Measurements from ENCODE around the gene DCTPP1. TPM values are rescaled to one million over a fixed set of nuclear protein-coding genes. Genes with fewer than 3 reads are reported as not detected.

Gene DCTPP1
- polyA plus RNA-seq, 3 donors = 10.5 to 45.5 (median 32.2) TPM

DNA sequence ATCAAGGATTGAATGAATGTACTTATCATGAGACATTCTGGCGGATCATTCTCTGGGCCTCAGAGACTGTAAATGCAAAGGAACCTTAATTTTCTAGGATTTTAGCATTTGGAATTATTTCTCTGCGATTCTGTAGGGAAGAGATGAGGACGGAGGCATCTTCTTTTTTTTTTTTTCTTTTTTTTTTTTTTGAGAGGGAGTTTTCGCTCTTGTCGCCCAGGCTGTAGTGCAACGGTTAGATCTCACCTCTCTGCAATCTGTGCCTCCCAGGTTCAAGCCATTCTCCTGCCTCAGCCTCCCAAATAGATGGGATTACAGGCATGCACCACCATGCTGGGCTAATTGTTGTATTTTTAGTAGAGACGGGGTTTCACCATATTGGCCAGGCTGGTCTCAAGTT is 44.9 kb upstream of the DCTPP1 start:
- intact Hi-C loops (cut with micrococcal nuclease) = no loop called here
- peaks cover 79% of the 10 kb centered on the region for H3K4me1 Mint-ChIP-seq
- Histone ChIP-seq H3K4me1 (ENCODE audit: control insufficient read depth in 1 of 2, insufficient read depth in 2 of 2, low read length in 2 of 2) (peaks cover 66 to 87% of the 10 kb centered on the region in 2 donors), H3K4me3 (replicated peaks in 1 of 3; ENCODE audit: low read depth in 2 of 3, low read length in 3 of 3) (peak overlapping the region in 1 of 3 experiments; percentile 94), H4K20me1 (ENCODE audit: insufficient read depth, low read length) (peaks cover 65% of the 10 kb centered on the region), H2AFZ (ENCODE audit: insufficient read depth, low read depth, low read length, poor library complexity, severe bottlenecking) (no peak overlapping the region), H3K27ac (ENCODE audit: low read depth in 1 of 2, low read length in 2 of 2) (peak overlapping the region in 1 of 2 donors; percentile 91), H3K9me3 (replicated peaks in 1 of 2; ENCODE audit: control insufficient read depth in 1 of 2, insufficient read depth in 1 of 2, low read length in 2 of 2) (no peaks in the 10 kb centered on the region), H3K27me3 (ENCODE audit: control insufficient read depth in 2 of 2, insufficient read depth in 2 of 2, low read length in 2 of 2) (no peaks in the 10 kb centered on the region), H3K36me3 (replicated peaks in 1 of 2; ENCODE audit: control insufficient read depth in 1 of 2, insufficient read depth in 2 of 2, low read length in 2 of 2) (peaks cover 39 to 52% of the 10 kb centered on the region in 2 donors), H3K79me2 (ENCODE audit: insufficient read depth, low read length) (peaks cover 91% of the 10 kb centered on the region), H3K9ac (ENCODE audit: insufficient read depth, low read length, poor library complexity, severe bottlenecking) (no peak overlapping the region), H3K4me2 (replicated peaks; ENCODE audit: extremely low read depth, low read length, poor library complexity, severe bottlenecking) (peak overlapping the region; percentile 93)
- no peaks in the 10 kb centered on the region for H3K27me3 Mint-ChIP-seq (ENCODE audit: low read depth in 3 of 3)
- 100% methylated on average over 1 of the region's 7 CpGs for WGBS (ENCODE audit: insufficient coverage)
- peaks cover 32 to 48% of the 10 kb centered on the region in 2 donors for H3K36me3 Mint-ChIP-seq
- no peak for TF ChIP-seq CTCF (IDR thresholded peaks at IDR 0.05)
- H3K4me3 Mint-ChIP-seq = peak overlapping the region in 1 of 2 donors; percentile 60
- DNase-seq = no peak
- peaks cover 0 to 3% (median 0%) of the 10 kb centered on the region in 7 donors for H3K9me3 Mint-ChIP-seq
- peak overlapping the region in 6 of 7 donors; percentile 16 to 70 (median 42) for H3K27ac Mint-ChIP-seq

- Histone ChIP-seq H3K27ac (ENCODE audit: low read depth in 1 of 2, low read length in 2 of 2) (peak overlapping the region; percentile 86 to 91), H3K36me3 (replicated peaks in 1 of 2; ENCODE audit: control insufficient read depth in 1 of 2, insufficient read depth in 2 of 2, low read length in 2 of 2) (peaks cover 35 to 46% of the 10 kb centered on the region in 2 donors), H3K27me3 (ENCODE audit: control insufficient read depth in 2 of 2, insufficient read depth in 2 of 2, low read length in 2 of 2) (no peaks in the 10 kb centered on the region), H3K79me2 (ENCODE audit: insufficient read depth, low read length) (peaks cover 86% of the 10 kb centered on the region), H3K4me1 (ENCODE audit: control insufficient read depth in 1 of 2, insufficient read depth in 2 of 2, low read length in 2 of 2) (peaks cover 67 to 87% of the 10 kb centered on the region in 2 donors), H3K4me2 (replicated peaks; ENCODE audit: extremely low read depth, low read length, poor library complexity, severe bottlenecking) (peak overlapping the region; percentile 93), H3K4me3 (replicated peaks in 1 of 3; ENCODE audit: low read depth in 2 of 3, low read length in 3 of 3) (peak overlapping the region; percentile 60 to 94 (median 68)), H2AFZ (ENCODE audit: insufficient read depth, low read depth, low read length, poor library complexity, severe bottlenecking) (no peak overlapping the region), H3K9ac (ENCODE audit: insufficient read depth, low read length, poor library complexity, severe bottlenecking) (peak overlapping the region; percentile 63), H3K9me3 (replicated peaks in 1 of 2; ENCODE audit: control insufficient read depth in 1 of 2, insufficient read depth in 1 of 2, low read length in 2 of 2) (no peaks in the 10 kb centered on the region), H4K20me1 (ENCODE audit: insufficient read depth, low read length) (peaks cover 58% of the 10 kb centered on the region)
- peak overlapping the region; percentile 93 to 99 (median 98) for H3K27ac Mint-ChIP-seq
- peaks cover 0 to 3% (median 0%) of the 10 kb centered on the region in 7 donors for H3K9me3 Mint-ChIP-seq
- peaks cover 82% of the 10 kb centered on the region for H3K4me1 Mint-ChIP-seq
- no peaks in the 10 kb centered on the region for H3K27me3 Mint-ChIP-seq (ENCODE audit: low read depth in 3 of 3)
- H3K4me3 Mint-ChIP-seq = peak overlapping the region; percentile 95 to 96
- TF ChIP-seq CTCF (IDR thresholded peaks at IDR 0.05) = no peak
- WGBS (ENCODE audit: insufficient coverage) = 71% methylated on average over 35 of the region's 35 CpGs
- intact Hi-C loops (cut with micrococcal nuclease) = no loop called here
- no peak for DNase-seq
- H3K36me3 Mint-ChIP-seq = peaks cover 32 to 42% of the 10 kb centered on the region in 2 donors
These were observed 44.2 kb upstream of the DCTPP1 start for GRCh38 chr16:30474074-30474452.
